ENCODE data around the gene HPCAL1.

GRCh38 chr2:10294077-10294476 is 8.6 kb upstream of the HPCAL1 start:
- no peak for TF ChIP-seq CTCF (IDR thresholded peaks at IDR 0.05)
- TF ChIP-seq EZH2phosphoT487 (IDR thresholded peaks at IDR 0.05) = no peak
- TF ChIP-seq EZH2 (IDR thresholded peaks at IDR 0.05) = no peak

Data from neural progenitor cell (in vitro differentiated cells).